Erythroblast (primary cell): ENCODE measurements around the gene MLX.

Source experiments
- GATA1 ChIP-seq: IDR thresholded peaks from 2 replicates; pipeline ENCODE4 v1.6.1; 2011; ENCODE audit warnings: low read depth, mild to moderate bottlenecking, control low read depth, low read length, moderate library complexity
- POLR2A ChIP-seq: IDR thresholded peaks from 2 replicates; pipeline ENCODE4 v1.6.1; 2011; ENCODE audit warnings: mild to moderate bottlenecking, low read length

DNA sequence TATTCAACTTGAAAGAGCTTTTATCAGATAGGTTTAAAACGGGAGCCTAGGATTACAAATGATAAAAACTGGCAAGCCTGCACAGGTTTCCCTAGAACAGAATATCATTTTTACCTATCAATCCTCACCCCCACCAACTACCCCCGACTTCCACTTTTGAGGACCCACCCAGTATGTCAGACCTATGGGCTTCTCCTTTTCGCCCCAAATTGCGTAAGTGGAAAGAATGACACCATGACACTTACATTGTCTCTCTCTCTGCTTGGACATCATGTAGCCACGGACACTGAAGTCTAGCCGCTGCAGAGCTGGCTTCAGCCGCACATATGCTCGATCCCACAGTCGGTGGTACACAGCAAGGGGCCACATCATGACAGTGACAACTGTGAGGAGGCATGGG lies 18.0 kb downstream of the MLX start:
- TF ChIP-seq POLR2A = no peak
- no peak for TF ChIP-seq GATA1
